HG02678 (cell line): ENCODE data around the gene ALKBH4.
"Not testable (repeated sequence)": the region's sequence is repeated elsewhere in the genome, so short reads cannot be mapped to it uniquely, and the experiment has no call there.

ENCODE experiments used
- ATAC-seq: cut with Tn5 transposase; IDR thresholded peaks from one replicate; pipeline ENCODE4 v1.9.1; 2021; ENCODE audit warnings: mild to moderate bottlenecking, moderate library complexity; ENCODE audit not compliant: unreplicated experiment

The ALKBH4 gene

DNA sequence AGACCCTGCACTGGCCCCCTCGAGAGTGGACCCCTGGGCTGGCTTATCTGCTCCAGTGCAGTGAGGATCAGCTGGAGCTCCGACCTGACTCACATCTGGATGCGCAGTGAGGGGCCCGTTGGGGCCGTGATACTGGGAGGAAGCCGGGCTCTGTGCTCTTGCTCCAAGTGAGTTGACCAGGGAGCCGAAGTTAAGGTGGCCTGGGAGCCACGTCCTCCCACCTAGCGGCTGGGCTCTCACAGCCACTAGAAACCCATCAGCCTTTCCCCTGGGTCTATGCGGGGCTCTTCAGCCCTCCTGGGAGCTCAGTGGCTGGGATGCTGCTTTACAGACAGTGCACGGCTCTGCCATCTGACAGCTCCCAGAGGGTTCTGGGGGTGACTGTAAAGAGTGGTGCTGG lies 9.1 kb downstream of the ALKBH4 start:
- ATAC-seq: no peak

GRCh38 chr7:102454932-102455331 lies 9.7 kb downstream of the ALKBH4 start:
- ATAC-seq: not testable (repeated sequence)

GRCh38 chr7:102454468-102454867 lies 10.2 kb downstream of the ALKBH4 start:
- no peak for ATAC-seq

DNA sequence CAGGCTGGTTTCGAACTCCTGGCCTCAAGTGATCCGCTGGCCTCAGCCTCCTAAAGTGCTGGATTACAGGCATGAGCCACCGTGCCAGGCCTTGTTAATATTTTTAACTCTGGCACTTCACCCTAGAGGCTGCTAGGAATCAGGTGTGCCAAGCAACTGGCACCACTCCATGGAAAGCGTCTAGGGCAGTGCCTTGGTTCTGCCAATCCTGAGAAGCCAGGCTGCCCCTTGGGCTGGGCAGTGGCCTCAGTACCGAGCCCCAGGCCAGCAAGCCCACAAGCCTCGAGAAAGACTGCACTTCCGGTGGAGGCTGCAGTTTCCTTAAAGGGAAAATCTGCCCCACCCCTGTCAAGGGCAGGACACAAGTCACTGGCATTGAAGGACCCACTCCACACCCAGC lies 11.3 kb downstream of the ALKBH4 start:
- no peak for ATAC-seq

DNA sequence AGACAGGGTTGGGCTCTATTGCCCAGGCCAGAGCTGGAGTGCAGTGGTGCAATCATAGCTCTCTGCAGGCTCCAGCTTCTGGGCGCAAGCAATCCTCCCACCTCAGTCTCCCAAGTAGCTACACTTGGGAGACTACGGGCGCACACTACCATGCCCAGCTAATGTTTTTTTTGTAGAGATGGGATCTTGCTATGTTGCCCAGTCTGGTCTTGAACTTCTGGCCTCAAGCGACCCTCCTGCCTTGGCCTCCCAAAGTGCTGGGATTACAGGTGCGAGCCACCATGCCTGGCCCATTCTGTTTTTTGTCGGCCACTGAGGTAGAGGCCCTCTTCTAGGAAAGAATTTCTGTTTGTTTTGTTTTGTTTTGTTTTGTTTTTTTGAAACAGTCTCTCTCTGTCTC lies 12.2 kb downstream of the ALKBH4 start:
- ATAC-seq: no peak

DNA sequence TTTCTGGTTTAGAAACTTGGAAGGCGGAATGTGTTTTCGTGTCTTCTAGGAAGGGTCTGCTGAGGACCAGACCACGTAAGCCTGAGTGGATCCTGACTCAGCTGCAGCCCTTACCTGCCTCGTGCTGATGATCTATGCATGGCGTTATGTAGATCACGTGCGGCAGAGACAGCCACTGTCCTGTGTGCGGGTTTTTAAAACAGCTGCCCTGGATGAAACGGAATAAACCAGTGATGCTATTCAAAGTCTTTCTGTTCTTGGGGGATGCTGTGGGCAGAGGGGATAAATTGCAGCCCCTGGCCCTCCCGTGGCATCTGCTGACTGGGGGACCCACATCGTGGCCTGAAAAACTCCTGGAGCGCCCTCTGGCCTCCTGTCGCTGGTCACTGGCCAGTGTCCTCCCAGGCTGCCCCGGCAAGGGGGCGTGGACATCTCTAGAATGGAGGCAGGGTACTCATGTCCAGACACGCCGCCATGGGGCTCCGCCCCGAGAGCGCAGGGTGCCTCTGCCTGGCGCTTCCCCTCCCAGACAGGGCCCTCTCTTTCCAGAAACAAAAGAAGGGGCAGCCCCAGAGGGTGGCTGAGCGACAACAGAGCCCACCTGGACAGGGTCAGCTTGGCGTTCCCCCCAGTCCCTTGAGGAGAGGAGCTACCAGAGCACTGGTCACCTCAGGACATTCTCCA lies 13.2 kb downstream of the ALKBH4 start:
- no peak for ATAC-seq

DNA sequence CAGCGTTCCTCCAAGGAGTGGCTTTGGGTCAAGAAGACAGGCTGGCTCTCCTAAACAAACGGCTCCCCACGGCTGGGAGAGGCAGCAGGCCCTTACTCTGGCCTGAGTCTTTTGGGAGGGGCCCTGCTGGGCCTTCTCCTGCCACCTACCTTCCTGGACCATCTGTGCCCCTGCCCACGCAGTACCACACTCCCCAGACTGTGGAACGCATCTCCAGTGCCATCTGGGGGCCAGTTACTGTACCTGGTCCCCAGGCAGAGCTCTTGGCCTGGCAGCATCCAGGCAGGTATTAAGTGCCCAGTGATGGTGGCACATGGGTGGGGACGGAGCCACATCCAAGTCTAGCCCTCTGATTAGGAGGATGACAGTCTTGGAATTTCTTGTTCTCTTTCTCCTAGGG lies 14.4 kb downstream of the ALKBH4 start:
- ATAC-seq: no peak

DNA sequence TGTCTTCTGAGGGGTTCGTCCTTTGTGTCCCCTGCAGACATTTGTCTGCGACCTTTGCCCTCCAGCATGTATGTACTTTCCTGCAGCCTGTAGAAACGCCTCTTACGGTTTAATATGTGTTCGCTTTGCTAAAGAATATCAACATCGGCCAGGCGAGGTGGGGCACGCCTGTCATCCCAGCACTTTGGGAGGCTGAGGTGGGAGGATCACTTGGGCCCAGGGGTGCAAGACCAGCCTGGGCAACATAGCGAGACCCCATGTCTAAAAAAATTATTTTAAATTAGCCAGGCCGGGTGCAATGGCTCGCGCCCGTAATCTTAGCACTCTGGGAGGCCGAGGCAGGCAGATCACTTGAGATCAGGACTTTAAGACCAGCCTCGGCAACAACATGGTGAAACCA lies 15.5 kb downstream of the ALKBH4 start:
- no peak for ATAC-seq

GRCh38 chr7:102447311-102447710 lies 17.4 kb downstream of the ALKBH4 start:
- no peak for ATAC-seq

DNA sequence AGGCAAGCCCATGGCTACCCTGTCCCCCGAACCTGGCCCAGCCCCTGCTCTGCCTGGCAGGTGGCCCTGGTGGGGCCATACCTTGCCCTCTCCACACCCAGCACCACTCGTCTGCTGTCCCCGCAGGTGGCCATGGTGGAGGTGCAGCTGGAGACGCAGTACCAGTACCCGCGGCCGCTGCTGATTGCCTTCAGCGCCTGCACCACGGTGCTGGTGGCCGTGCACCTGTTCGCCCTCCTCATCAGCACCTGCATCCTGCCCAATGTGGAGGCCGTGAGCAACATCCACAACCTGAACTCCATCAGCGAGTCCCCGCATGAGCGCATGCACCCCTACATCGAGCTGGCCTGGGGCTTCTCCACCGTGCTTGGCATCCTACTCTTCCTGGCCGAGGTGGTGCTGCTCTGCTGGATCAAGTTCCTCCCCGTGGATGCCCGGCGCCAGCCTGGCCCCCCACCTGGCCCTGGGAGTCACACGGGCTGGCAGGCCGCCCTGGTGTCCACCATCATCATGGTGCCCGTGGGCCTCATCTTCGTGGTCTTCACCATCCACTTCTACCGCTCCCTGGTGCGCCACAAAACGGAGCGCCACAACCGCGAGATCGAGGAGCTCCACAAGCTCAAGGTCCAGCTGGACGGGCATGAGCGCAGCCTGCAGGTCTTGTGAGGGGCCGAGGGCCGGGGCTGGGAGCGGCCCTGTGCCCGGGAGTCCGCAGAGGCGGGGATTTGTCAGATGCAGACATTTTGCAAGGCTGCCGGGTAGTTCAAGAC lies 18.1 kb downstream of the ALKBH4 start:
- no peak for ATAC-seq

- ATAC-seq: no peak
Observed at GRCh38 chr7:102445674-102446071, 19.0 kb downstream of the ALKBH4 start.

DNA sequence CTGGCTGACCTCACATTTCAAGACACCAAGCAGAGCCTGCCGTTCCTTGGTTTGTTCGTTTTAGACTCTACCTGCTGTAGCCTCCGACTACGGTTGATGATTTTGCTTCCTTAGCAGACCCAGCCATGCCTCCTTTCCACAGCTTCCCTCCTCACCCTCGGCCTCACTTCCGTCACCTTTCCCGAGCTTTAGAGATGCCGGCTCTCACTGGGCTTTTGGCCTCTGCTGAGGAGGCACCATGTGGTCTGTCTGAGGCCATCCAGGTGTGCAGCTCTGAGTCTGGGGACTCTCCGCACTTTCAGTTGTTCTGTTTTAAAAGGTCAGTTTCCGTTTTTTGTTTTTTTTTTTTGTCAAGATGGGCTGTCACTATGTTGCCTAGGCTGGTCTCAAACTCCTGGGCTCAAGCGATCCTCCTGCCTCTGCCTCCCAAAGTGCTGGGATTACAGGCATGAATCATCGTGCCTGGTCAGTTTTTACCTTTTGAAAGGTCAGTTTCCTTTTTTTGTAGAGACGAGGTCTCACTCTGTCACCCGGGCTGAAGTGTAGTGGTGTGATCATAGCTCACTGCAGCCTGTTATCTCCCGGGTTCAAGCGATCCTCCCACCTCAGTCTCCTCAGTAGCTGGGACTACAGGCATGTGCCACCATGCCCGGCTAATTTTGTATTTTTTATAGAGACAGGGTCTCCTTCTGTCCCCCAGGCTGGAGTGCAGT lies 19.5 kb downstream of the ALKBH4 start:
- ATAC-seq: peak; percentile 45

DNA sequence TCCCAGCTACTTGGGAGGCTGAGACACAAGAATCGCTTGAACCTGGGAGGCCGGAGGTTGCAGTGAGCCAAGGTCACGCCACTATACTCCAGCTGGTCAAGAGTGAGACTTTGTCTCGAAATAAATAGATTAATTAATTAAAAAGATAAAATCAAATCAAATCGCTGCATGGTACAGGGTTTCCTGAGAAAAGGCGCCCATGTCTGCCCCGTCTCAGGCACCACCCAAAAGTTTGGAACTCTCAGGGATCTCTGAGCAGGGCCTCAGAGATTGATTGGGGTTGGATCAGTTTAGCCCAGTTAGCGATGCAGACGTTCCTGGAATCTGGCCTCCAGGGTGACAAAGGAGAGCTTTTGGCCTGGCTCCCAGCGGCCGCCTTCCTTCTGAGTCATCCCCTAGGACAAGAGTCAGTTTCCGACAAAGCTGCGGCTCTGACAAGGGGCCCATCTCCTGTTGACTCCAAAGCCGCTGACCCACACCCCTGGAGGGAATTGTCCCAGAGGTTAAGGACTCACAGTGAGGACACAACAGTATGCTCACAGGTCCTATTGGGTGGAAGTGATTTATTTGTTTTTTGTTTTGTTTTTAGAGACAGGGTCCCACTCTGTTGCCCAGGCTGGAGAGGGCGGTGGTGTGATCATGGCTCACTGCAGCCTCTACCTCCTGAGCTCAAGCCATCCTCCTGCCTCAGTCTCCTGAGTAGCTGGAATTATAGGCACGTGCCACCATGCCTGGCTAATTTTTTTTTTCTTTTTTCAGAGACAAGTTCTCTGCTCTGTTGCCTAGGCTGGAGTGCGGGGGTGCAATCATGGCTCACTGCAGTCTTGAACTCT lies 24.5 kb downstream of the ALKBH4 start:
- ATAC-seq: no peak

GRCh38 chr7:102436118-102436517 lies 28.5 kb downstream of the ALKBH4 start:
- ATAC-seq: no peak

DNA sequence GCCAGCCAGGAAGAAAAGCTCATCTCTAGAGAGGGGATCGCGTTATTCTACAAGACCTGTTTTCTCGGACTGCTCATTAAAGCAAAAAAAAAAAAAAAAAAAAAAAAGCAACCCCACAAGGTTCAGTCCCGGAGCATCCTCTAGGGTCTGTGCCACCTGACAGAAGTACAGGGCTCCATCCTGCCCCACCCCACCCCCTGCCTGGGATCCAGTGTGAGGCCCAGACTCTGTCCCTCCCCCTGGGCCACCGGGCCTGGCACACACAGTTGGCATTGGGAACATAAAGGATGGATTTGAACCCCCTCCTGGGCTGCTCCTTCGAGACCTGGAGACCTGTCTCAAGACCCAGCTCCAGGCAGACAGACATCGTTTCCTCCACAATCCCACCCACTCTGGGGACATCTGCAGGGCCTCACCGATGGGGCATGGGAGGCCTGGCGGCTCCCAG lies 30.6 kb downstream of the ALKBH4 start:
- ATAC-seq: no peak

DNA sequence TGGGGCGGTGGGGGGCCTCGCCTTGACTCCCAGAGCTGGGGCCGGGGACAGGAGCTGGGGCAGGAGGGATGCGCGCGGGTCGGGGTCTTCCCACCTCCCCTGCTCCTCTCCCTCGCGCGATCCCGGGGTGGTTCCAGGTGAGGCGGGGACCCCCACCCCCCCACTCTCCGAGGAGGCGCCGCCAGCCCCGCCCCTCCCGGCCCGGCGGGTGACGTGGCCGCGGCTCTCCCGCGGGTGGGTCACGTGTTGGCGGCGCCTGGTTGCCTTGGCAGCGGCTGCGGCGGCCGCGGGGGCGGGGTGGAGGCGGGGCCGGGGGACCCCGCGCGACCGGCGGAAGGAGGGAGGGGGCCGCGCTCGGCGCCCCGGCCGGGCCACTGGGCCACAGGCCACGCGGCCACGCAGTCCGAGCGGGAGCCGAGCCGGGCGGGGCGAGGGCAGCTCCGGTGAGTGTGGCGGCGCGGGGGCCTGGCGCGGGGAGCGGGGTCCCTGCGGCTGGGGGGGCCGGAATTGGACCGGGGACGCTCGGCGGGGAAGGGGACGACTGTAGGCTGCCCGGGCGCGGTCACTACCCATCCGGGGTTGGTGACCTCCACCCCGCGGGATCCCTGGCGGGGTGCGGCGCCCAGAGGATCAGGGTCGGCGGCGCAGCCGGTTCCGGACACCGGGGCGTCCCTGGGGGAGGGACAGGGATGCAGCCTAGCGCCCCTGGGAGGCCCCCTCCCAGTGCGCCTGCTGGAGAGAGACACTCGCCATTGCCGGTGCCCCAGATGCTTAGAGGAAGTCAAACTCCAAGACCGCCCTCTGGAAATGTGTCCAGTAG lies 31.2 kb downstream of the ALKBH4 start, which contains the start of gene ORAI2:
TSS of gene ORAI2 (plus strand) at position 357 of the 820 bp plus-strand sequence. CDS start 5,382 bp downstream, outside the sequence.
- peak; percentile 65 for ATAC-seq

GRCh38 chr7:102432442-102433218 lies 32.0 kb downstream of the ALKBH4 start:
- ATAC-seq: peak; percentile 31

GRCh38 chr7:102431617-102432298 lies 32.9 kb downstream of the ALKBH4 start:
- ATAC-seq: no peak
